K562 (cell line): ENCODE measurements around the gene FBXO17. TPM values are rescaled to one million over a fixed set of nuclear protein-coding genes. Genes with fewer than 3 reads are reported as not detected.

Source experiments
- ATAC-seq: fragments of 200-7000 bp; cut with Tn5 transposase; 3 replicates; pipeline ENCODE4 v1.9.1; 2020; ENCODE audit warnings: moderate library complexity
- BruUV-seq: library from RNA; stranded (reverse); fragments of 400-500 nt; replicated peaks from 2 replicates; lab custom pipeline; 2021; lab: Mats Ljungman, UMichigan
- CTCF ChIA-PET: fragments of 300-600 bp; formaldehyde crosslinking; extraction: SDS; loops from one replicate; lab custom pipeline; 2021; ENCODE audit warnings: low intra/inter-chr PET ratio; lab: Yijun Ruan, JAX
- POLR2A ChIA-PET: fragments of 300-600, 350-650 bp; sonication (Branson Sonifier 250); formaldehyde crosslinking; extraction: SDS; loops from one replicate; lab custom pipeline; 2021; ENCODE audit warnings: antibody characterized with exemption, inconsistent platforms; lab: Yijun Ruan, JAX
- DNase-seq, 4 experiments: peaks; one replicate each; pipeline versions ENCODE4 v3.0.0 to v3.0.0-alpha.2; 2011 to 2018; ENCODE audit warnings: low spot score in 3 of 4, mixed read lengths in 3 of 4; ENCODE audit errors: extremely low read depth in 1 of 4
- FAIRE-seq: peaks from 2 replicates; lab custom pipeline; 2011; peaks lifted over from hg19 to GRCh38; lab: Jason Lieb, UNC
- H2AFZ ChIP-seq: 2 replicates; pipeline ENCODE4 v1.6.0; 2011; ENCODE audit warnings: low read depth, low read length, control low read depth, inconsistent platforms
- H3K27ac ChIP-seq: fragments of 200-600 bp; 3 replicates; pipeline ENCODE4 v1.8.0; 2011; ENCODE audit warnings: low read depth, mild to moderate bottlenecking, control low read depth, inconsistent platforms, low read length, moderate library complexity, mixed read lengths; ENCODE audit errors: extremely low read depth
- H3K27me3 ChIP-seq, 2 experiments: fragments of 300-600 bp in 1 of 2; 2 replicates in 1 of 2; 3 replicates in 1 of 2; pipeline versions ENCODE4 v1.6.0 to v1.8.0; 2011; ENCODE audit warnings: inconsistent platforms in 2 of 2, low read length in 2 of 2, mild to moderate bottlenecking in 1 of 2, mixed read lengths in 1 of 2, moderate library complexity in 1 of 2; ENCODE audit not compliant: control insufficient read depth in 2 of 2, insufficient read depth in 2 of 2
- H3K36me3 ChIP-seq: fragments of 300-600 bp; 3 replicates; pipeline ENCODE4 v1.8.0; 2011; ENCODE audit warnings: mild to moderate bottlenecking, low read length, inconsistent platforms; ENCODE audit not compliant: control insufficient read depth, insufficient read depth
- H3K4me1 ChIP-seq, 2 experiments: fragments of 200-600 bp in 1 of 2; replicated peaks in 1 of 2; 2 replicates in 1 of 2; 3 replicates in 1 of 2; pipeline versions ENCODE4 v1.5.1 to v1.8.0; 2011; ENCODE audit warnings: inconsistent platforms in 2 of 2, low read length in 2 of 2, mild to moderate bottlenecking in 1 of 2, mixed read lengths in 1 of 2, moderate library complexity in 1 of 2; ENCODE audit not compliant: control insufficient read depth in 2 of 2, insufficient read depth in 2 of 2
- H3K4me2 ChIP-seq: 2 replicates; pipeline ENCODE4 v1.6.1; 2011; ENCODE audit warnings: low read length, control low read depth, inconsistent platforms, mixed read lengths; ENCODE audit not compliant: insufficient read depth
- H3K4me3 ChIP-seq: fragments of 200-600 bp; sonication (generic), shearing (Covaris generic); 2 replicates; pipeline ENCODE4 v1.5.1; 2016; ENCODE audit warnings: control low read depth, inconsistent platforms
- H3K79me2 ChIP-seq: fragments of 200-600 bp; 3 replicates; pipeline ENCODE4 v1.8.0; 2011; ENCODE audit warnings: low read length, inconsistent platforms; ENCODE audit not compliant: control insufficient read depth, insufficient read depth
- H3K9ac ChIP-seq, 2 experiments: 2 replicates each; pipeline versions ENCODE4 v1.6.0 to v1.6.1; 2011; ENCODE audit warnings: low read depth in 2 of 2, low read length in 2 of 2, control low read depth in 1 of 2, inconsistent platforms in 1 of 2, mild to moderate bottlenecking in 1 of 2, mixed read lengths in 1 of 2; ENCODE audit not compliant: insufficient read depth in 1 of 2
- H3K9me1 ChIP-seq: one replicate; pipeline ENCODE4 v1.6.0; 2011; ENCODE audit warnings: inconsistent platforms, mild to moderate bottlenecking, low read length, moderate library complexity; ENCODE audit not compliant: control insufficient read depth, insufficient read depth
- H3K9me3 ChIP-seq: replicated peaks from 2 replicates; pipeline ENCODE4 v1.5.1; 2011; ENCODE audit warnings: low read depth, low read length, inconsistent platforms; ENCODE audit not compliant: control insufficient read depth, insufficient read depth
- H4K20me1 ChIP-seq: replicated peaks from 2 replicates; pipeline ENCODE4 v1.6.1; 2011; ENCODE audit warnings: low read length, inconsistent platforms, mixed read lengths; ENCODE audit not compliant: control insufficient read depth, insufficient read depth
- GABPB1 ChIP-seq: sonication (generic); formaldehyde crosslinking; IDR thresholded peaks from 2 replicates; pipeline ENCODE4 v1.8.0; 2022; ENCODE audit warnings: mild to moderate bottlenecking, missing genetic modification reagents
- MYC ChIP-seq, 2 experiments: fragments of 250-450 bp in 1 of 2; sonication (Bioruptor Pico) in 1 of 2; IDR thresholded peaks; 2 replicates each; pipeline versions ENCODE4 v1.5.1 to v1.6.1; 2012 to 2021; ENCODE audit warnings: low read depth in 2 of 2, borderline replicate concordance in 1 of 2, improper control_type of control experiment in 1 of 2, low read length in 1 of 2, mild to moderate bottlenecking in 1 of 2, moderate library complexity in 1 of 2
- NR3C1 ChIP-seq: sonication (generic); formaldehyde crosslinking; IDR thresholded peaks from 2 replicates; pipeline ENCODE4 v1.8.1; 2022; ENCODE audit warnings: missing genetic modification reagents
- ZNF23 ChIP-seq: fragments of 250-450 bp; sonication (Bioruptor Pico); IDR thresholded peaks from 2 replicates; pipeline ENCODE4 v1.4.0; 2020; ENCODE audit warnings: mild to moderate bottlenecking
- ZNF24 ChIP-seq: fragments of 450-650 bp; IDR thresholded peaks from 2 replicates; pipeline ENCODE4 v1.6.1; 2016
- ZNF507 ChIP-seq: conservative IDR thresholded peaks from 2 replicates; pipeline ENCODE4 v1.6.1; 2017; ENCODE audit warnings: missing genetic modification characterization, missing compliant biosample characterization
- WGBS: fragments of 100-300 bp; shearing (Covaris generic); methylation state at CpG from one replicate; pipeline ENCODE4 v1.1.6; 2016; ENCODE audit warnings: low coverage, mixed read lengths; ENCODE audit not compliant: insufficient coverage; ENCODE audit errors: missing lambda C conversion rate; 5-methylcytosine and 5-hydroxymethylcytosine counted together
- in situ Hi-C: fragments of 300-500 bp; cut with MboI; formaldehyde crosslinking; loops from 4 replicates; pipeline ENCODE4 v1.15.0; 2018; ENCODE audit warnings: inconsistent platforms, mixed read lengths
- intact Hi-C: fragments of 100-400 bp; cut with micrococcal nuclease; formaldehyde crosslinking; loops from 2 replicates; pipeline ENCODE4 v1.14.2; 2022
- polyA plus RNA-seq, 8 experiments: library from polyadenylated mRNA; depleted of rRNA in 4 of 8; stranded (reverse) in 5 of 8; unstranded in 3 of 8; fragments of >200 nt; fragmentation: Nextera tagmentation in 2 of 8; fragmentation: Illumina TruSeq in 1 of 8; extraction: Ambion mirVana in 2 of 8; extraction: Trizol in 1 of 8; gene quantifications; 2 replicates each; pipeline versions ENCODE4 v1.2.1 to v1.2.3, GENCODE V29; 2011 to 2014; ENCODE audit warnings: inconsistent platforms in 1 of 8, missing spikeins in 1 of 8
- total RNA-seq, 7 experiments: library from RNA; depleted of rRNA in 6 of 7; stranded (reverse); fragments of >200 nt in 6 of 7; fragmentation: Illumina TruSeq in 2 of 7; extraction: Trizol in 2 of 7; gene quantifications; 2 replicates each; pipeline versions ENCODE4 v1.2.1 to v1.2.3, GENCODE V29; 2011 to 2021; ENCODE audit warnings: low replicate concordance in 1 of 7
- TF ChIP-seq, protein P1 (sequence below): fragments of 250-450 bp; sonication (Bioruptor Pico); IDR thresholded peaks from 2 replicates; pipeline ENCODE4 v1.8.0; 2022; ENCODE audit warnings: moderate library complexity, mild to moderate bottlenecking, inconsistent platforms
- TF ChIP-seq, protein P2 (sequence below): fragments of 450-650 bp; formaldehyde crosslinking; IDR thresholded peaks from 2 replicates; pipeline ENCODE4 v1.4.0; 2020; ENCODE audit warnings: mild to moderate bottlenecking

FBXO17 gene
- total and polyA plus RNA-seq, 9 of the 15 experiments (the other 6 are each of a cell fraction or from before 2014, with no cell fraction given) = 4.1 to 27.1 (median 19.0) TPM

DNA sequence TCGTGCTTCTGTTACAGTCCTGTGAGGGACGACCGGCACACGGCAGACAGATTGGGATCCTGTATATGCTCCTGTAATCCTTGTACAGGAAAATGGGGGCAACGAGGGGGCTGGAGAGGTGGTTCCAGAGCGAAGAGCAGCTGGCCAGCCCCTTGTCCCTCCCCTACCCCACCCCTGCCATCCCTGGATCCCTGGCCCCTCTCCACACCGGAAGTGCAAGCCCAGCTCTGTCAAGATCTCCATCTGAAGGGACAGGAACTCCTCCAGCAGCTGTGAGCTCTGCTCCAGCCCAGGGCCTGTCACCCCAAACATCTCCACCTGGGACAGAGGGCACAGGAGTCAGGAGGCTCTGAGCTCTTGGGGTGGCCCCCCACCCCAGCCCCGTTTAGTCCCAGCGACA lies 58.0 kb downstream of the FBXO17 start:
- Histone ChIP-seq H3K4me1 (peaks cover 0 to 43% of the 10 kb centered on the region in 2 experiments; a peak in 3 of 5 replicates), H3K9me3 (no peaks in the 10 kb centered on the region), H3K9ac (peak overlapping the region in 1 of 2 experiments; percentile 37; a peak in 2 of 4 replicates), H3K27ac (no peak overlapping the region), H3K79me2 (no peaks in the 10 kb centered on the region), H3K27me3 (no peaks in the 10 kb centered on the region), H3K4me3 (no peak overlapping the region), H3K4me2 (no peak overlapping the region), H2AFZ (no peak overlapping the region), H4K20me1 (no peaks in the 10 kb centered on the region), H3K9me1 (no peaks in the 10 kb centered on the region), H3K36me3 (peaks cover 25% of the 10 kb centered on the region; the same call in 1 of the 3 replicates)
- in situ Hi-C loops (no loop called here), intact Hi-C loops (no loop called here)
- BruUV-seq = no TSS peak
- DNase-seq = peak in 1 of 4 experiments; percentile 14
- FAIRE-seq = no peak
- CTCF ChIA-PET = no interaction called here
- no peak for ATAC-seq
- 80% methylated on average over 7 of the region's 9 CpGs for WGBS
- TF ChIP-seq GABPB1 (no peak), ZNF24 (no peak), ZNF507 (no peak), ZNF23 (CRISPR knock-in tag) (no peak), NR3C1 (no peak), MYC (IDR thresholded peaks at IDR 0.05; ENCODE audit: low read depth, low read length) (no peak), MYC (CRISPR knock-in tag; IDR thresholded peaks at IDR 0.05; ENCODE audit: borderline replicate concordance, low read depth) (no peak)
- TF ChIP-seq, protein P1, sequence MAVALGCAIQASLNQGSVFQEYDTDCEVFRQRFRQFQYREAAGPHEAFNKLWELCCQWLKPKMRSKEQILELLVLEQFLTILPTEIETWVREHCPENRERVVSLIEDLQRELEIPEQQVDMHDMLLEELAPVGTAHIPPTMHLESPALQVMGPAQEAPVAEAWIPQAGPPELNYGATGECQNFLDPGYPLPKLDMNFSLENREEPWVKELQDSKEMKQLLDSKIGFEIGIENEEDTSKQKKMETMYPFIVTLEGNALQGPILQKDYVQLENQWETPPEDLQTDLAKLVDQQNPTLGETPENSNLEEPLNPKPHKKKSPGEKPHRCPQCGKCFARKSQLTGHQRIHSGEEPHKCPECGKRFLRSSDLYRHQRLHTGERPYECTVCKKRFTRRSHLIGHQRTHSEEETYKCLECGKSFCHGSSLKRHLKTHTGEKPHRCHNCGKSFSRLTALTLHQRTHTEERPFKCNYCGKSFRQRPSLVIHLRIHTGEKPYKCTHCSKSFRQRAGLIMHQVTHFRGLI = no peak
- TF ChIP-seq, protein P2, sequence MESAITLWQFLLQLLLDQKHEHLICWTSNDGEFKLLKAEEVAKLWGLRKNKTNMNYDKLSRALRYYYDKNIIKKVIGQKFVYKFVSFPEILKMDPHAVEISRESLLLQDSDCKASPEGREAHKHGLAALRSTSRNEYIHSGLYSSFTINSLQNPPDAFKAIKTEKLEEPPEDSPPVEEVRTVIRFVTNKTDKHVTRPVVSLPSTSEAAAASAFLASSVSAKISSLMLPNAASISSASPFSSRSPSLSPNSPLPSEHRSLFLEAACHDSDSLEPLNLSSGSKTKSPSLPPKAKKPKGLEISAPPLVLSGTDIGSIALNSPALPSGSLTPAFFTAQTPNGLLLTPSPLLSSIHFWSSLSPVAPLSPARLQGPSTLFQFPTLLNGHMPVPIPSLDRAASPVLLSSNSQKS (CRISPR knock-in tag) = no peak
- POLR2A ChIA-PET = interaction anchor here (1.2 kb wide), 1 partner anchor 13 kb away, joined by 3 read pairs; no protein-coding TSS in a partner anchor
